NCI-H2107 (cell line): ENCODE measurements around the gene ZXDC.

Experiments used
- DNase-seq: peaks from one replicate; lab custom pipeline; 2025; lab: John Stamatoyannopoulos, UW

Gene ZXDC

DNA sequence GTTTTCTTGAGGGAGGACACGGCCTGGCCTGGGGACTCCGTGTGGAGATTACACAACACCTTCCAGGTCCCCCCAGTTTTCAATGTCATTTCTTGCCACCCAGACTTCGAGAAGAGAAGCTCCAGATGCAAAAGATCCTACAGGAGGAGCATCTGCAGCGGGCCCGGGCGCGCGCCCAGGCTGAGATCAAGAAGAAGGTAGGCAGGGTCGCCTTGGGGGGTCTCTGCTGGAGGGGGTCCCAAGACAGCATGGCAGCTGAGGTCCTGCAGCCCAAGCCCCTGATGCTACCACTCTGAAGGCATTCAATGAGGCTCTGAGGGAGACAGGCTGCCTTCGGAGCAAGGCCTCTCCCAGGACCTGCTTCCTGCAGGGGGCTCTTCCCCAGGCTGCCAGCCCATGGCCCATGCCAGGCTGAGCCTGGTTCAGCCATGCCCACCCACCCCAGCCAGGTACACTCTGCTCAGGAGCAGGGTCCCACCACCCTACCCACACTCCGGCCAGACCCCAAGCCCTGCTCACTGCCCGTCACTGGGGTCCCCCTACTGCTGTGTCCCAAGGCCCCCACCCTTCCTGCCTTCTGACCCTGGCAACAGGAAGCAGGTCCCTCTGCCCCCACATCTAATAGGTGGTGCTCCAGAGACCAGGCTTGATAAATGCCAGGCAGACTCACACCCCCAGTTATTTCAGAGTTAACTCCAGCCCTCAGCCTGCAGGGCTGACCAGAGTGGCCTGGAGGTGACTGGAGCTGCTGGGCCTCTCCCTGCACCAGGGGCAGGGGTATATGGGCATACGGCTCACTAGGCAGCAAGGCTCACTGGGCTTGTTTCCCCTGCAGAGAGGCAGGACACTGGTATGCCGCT lies 40.0 kb downstream of the ZXDC start:
- DNase-seq = no peak

DNA sequence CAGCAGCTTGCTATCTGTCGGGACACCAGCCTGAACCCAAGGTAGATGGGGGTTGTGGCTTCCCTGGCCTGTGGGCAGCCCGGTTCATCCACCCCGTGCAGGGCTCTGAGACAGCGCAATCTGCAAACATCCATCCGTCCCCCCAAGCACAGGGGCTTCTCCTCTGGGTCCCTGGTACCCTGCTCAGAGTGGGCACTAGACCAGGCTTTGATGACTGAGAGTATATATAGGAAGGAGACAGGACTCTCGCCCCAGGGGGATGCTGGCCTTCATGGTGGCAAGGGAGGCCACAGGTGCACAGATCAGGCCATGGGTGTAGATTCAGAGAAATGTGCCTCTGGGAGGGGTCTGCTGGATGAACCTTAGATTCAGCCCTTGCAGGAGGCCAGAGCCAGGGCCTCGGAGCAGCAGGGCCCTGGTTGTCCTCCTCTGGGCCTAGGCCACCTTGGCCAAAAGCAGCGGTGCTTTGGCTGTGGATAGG lies 40.7 kb downstream of the ZXDC start:
- no peak for DNase-seq

DNA sequence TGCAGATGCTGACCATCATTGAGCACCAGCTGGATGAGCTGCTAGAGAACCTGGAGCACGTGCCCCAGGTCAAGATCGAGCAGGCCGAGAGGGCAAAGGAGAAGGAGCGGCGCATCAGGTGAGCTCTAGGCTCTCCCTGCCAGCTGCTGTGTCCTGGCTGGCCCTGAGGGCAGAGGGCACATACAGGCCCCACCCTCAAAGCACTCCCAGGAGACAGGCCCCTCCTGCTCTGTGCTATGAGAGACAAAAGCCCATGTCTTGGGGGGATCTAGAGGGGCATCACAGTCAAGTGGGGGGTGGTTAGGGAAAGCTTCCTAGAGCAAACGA lies 41.5 kb downstream of the ZXDC start:
- DNase-seq = no peak

- no peak for DNase-seq
These were observed 42.0 kb downstream of the ZXDC start for GRCh38 chr3:126433496-126434263.

- no peak for DNase-seq
These were observed 42.6 kb downstream of the ZXDC start for GRCh38 chr3:126433105-126433430.

DNA sequence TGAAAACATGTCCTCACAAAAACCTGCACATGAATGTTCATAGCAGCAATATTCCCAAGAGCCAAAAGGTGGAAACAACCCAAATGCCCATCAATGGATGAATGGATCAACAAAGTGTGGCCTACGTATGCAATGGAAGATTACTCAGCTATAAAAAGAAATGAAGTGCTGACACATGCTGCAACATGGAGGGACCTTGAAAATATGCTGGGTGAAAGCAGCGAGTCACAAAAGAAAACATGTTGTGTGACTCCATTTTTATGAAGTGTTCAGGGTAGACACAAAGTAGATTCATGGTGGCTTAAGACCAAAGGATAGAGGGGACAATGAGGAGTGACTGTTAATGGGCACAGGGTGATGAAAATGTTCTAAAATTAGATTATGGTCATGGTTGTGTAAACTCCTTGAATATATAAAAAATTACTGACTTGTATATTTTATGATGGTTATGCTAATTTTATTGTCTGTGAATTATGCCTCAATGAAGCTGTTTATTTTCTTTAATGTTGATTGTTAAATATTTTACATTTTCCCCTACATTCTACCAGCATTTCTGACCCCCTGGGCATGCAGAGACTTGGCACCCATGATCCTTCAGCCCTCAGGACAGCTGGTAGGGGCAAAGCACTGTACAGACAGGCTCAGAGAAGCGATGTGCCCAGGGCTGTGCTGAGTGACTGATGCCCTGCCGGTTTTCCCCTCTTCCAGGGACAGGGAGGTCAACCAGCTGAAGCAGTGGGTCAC lies 43.2 kb downstream of the ZXDC start:
- no peak for DNase-seq

- DNase-seq = no peak
These were observed 44.6 kb downstream of the ZXDC start for GRCh38 chr3:126431103-126431534.

GRCh38 chr3:126424751-126425150 lies 50.9 kb downstream of the ZXDC start:
- DNase-seq = no peak

GRCh38 chr3:126424039-126424717 lies 51.5 kb downstream of the ZXDC start:
- DNase-seq = no peak

DNA sequence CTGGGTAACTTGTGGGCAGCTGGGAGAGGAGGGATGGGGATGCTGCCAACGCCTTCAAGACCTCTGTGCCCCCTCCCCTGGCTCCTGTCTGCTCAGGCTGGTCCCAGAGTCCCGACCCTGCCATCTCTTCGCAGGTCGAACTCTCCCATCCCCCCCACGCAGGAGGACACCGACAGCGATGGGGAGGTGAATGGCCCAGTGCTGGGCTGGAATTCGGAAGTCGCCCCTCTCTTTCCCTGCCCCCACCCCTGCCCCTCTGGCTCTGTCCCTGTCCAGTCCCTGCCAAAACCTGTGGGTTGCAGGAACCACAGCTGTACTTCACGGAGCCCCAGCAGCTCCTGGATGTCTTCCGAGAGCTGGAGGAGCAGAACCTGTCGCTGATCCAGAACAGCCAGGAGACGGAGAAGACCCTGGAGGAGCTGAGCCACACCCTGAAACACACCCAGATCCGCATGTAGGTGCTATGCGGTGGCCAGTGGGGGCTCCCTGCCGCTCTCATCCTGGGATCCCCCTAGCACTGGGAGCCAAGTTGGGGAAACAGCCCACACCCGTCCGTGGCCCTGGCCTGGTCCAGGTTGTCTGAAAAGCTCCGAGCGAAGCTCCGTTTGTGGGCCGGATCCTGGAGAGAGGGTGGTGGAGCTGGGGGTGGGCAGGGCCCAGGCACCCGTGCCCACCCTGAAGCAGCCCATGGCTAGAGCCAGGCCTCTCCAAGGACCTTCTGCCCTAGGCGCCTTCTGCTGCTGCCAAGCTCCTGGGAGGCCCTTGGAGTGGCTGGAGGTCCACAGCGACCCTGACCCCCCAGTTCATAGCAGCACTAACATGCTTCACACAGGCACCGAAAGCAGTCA lies 52.3 kb downstream of the ZXDC start:
- DNase-seq = no peak

DNA sequence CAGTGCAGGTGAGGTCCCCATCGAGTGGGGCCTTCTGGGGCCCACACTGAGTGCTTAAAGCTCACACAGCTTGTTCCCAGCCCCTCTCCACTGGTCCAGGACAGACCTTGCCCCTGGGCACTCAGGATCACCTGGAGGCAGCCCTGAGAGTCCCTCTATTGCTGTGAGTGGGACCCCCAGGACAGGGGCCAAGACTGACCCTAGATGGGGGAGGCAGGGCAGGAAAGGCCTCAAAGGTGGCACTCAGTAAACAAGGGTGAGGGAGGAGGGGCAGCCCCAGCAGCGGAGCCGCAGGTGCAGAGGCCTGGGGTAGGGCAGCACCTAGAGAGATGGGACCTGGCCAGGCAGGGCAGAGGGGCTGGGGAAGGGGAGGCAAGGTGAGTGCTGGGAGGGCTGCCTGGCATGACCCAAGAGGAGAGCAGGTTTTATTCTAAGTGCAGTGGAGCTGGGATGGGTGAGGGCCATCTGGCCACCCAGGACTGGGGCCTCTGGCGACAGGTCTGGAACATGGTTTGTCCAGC lies 53.1 kb downstream of the ZXDC start:
- DNase-seq = no peak

DNA sequence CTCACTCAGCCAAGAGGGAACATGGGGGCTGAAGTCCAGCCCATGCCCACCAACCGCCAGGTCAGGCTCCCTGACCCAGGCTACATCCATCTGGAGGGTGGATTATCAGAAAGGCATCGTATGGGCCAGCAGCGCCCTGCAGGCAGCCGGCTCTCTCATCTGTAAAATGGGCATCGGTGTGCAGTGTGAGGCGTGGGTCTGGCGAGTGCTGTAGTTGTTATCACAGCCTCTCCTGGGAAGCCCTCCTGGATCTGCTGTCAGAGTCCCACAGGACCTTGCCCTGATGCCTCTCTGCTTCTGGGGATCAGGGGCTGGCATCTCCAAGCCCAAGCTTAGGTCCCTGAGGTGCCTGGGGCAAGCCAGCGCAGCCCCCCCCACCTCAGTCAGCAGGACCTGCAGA lies 53.6 kb downstream of the ZXDC start:
- DNase-seq = no peak

- DNase-seq = no peak
These were observed 54.0 kb downstream of the ZXDC start for GRCh38 chr3:126421573-126422119.

DNA sequence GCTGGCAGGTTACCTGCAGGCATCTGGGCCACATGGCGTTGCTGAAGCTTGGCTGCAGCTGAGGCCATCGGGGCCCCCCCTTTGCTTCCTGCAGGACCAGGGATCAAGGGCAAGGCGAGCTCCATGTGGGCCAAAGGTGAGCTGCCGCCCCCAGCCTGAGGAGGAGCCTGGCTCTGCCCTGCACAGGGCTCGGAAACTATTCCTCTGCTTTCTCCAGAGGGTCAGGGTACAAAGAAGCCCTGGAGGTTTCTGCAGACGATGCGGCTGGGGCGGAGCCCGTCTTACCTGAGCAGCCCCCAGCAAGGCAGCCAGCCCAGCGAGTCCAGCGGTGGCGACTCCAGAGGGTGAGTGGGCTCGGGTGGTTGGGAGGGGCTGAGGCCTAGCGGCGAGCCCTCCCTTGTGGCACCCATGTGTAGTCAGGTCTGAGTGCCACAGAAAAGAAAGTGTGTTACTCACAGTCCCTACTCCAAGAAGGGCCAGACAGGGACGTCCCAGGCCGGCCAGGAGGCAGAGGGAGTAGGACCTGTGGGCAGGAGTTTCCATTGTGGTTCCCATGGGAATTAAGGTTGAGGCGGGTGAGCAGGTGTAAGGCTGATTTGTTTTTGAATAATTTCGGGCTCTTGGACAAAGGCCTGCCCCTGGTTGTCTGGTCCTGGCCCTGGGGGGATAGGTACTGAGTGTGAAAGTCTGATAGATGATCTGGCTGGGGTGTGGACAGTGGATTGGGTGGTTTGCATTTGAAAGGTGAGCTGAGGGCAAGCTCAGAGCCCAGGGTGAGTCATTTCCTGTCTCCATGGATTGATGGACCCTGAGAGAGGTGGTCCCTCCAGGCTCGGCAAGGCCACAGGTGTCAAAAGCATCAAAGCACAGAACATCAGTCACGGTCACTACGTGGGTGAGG lies 55.6 kb downstream of the ZXDC start:
- no peak for DNase-seq

DNA sequence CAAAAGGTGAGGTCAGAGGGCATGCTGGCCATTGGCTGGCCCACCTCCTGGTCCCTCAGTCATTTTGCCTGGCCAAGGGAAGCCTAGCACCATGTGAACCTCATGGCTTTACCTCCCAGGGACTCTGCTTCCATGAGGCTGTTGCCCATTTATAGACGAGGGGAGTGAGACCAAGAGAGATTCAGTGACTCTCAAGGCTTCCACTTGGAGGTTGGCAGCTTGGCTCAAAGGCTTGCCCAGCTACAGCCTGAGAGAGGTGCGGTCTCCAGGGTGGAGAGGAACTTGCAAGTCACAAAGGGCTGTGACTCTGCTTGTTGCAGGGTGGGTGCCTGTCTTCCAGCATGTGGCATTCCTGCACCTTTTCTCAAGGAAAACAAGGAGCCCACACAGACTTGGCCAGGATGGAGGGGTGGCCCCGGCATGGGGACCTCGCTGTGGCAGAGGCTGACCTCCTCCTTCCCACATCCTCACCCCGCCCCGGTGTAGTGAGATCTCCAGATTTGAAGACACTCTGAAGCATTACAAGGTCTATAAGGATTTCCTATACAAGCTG lies 56.5 kb downstream of the ZXDC start:
- DNase-seq = no peak

DNA sequence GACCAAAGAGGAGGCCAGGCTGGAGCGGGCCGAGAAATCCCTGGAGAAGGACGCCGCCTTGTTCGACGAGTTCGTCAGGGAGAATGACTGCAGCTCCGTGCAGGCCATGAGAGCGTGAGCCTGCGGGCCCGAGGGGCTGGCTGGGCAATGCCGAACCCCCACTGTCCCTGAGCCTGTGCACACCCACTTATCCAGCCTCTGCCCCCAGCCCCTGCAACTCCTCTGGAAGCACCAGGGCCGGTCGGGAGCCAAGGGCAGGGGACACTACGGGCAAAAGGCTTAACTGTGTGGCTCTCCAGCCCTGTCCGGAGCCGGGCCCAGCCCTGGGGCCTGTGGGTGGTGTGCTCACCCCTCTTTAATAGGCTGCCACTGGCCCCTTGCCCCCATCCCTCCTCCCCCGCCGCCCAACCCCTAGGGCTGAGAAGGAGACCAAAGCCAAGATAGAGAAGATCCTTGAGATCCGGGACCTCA lies 57.0 kb downstream of the ZXDC start:
- DNase-seq = no peak

GRCh38 chr3:126417981-126418530 lies 57.6 kb downstream of the ZXDC start:
- no peak for DNase-seq

DNA sequence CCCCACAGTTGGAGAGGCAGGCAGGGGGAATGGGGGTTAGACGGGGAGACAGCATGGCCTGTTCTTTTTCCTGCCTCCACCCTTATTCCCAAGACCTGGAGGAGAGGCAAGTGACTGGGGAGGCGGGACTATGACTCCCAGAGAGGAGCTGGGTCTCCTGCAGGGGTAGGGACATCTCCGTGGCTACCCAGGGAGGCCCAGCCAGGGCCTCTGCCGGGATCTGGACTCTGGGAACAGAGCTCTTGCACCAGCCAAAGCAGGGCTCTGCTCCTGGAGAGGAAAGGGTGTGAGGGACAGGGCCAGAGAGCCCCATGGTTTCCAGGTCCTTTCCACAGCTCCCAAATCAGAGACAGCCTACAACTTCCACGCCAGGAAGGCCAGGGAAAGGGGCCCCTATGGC lies 58.2 kb downstream of the ZXDC start:
- no peak for DNase-seq

DNA sequence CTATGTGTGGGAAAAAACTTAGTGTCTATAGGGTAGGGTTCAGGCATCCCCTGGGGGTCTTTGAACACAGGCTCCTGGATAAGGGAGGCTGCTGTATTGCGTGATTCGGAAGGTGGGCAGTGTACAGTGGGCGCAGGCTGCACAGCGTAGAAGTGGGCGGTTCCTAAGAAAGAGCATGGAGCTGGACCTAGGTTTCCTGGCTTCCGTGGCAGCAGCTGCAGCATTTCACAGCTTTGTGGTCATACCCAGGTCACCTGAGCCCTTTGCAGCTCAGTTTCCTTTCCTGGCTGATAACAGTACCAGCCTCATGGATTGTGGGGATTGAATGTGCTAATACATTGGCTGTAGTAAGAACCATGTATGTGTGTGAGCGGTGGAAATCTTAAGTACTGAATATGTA lies 58.7 kb downstream of the ZXDC start:
- no peak for DNase-seq
